ENCODE measurements around the gene GID8.

- TF ChIP-seq CTCF (IDR thresholded peaks at IDR 0.05): no peak
- no peak for TF ChIP-seq POLR2A (IDR thresholded peaks at IDR 0.05)
Observed at GRCh38 chr20:62965363-62965771, 27.4 kb downstream of the GID8 start.
